ENCODE results near the gene GRHPR.

DNA sequence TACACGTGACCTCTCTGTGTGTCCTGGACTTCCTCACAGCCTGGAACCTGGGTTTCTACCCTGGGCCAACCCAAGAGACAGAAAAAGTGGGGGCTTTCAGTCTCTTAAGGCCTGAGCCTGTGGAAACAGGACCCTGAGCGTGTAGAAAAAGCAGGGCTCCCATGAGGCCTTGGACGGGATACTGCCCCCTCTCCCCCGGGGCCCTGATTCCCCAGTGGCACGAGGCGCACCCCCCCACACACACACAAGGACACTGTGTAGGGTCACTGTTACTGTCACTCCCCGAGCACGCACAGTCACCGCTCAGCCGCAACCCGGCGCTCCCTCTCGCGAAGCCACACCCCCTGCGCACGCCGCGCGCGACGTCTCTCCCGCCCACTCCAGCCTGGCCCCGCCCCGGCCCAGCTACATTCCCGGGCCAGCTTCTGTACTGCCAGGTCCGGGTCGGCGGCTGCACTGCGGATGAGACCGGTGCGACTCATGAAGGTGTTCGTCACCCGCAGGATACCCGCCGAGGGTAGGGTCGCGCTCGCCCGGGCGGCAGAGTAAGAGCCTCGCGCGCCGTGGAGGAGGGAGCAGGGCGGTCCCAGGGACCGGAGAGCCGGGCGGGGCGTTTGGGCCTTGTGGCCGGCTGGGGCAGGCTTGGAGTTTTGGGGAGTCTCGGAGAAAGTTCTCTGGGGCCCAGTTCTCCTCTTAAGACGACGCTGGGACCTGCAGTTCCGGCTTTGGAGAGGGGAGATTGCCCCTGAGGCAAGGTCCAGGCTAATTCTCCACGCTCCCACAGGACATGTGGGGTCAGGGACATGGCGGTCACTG, at the start of gene GRHPR:
- TF ChIP-seq ZFP3 (CRISPR knock-in tag; IDR thresholded peaks at IDR 0.05) (no peak), PPARA (CRISPR knock-in tag; IDR thresholded peaks at IDR 0.05; ENCODE audit: borderline replicate concordance) (no peak), ZC3H10 (CRISPR knock-in tag; IDR thresholded peaks at IDR 0.05) (no peak)
- TF ChIP-seq, protein P1, sequence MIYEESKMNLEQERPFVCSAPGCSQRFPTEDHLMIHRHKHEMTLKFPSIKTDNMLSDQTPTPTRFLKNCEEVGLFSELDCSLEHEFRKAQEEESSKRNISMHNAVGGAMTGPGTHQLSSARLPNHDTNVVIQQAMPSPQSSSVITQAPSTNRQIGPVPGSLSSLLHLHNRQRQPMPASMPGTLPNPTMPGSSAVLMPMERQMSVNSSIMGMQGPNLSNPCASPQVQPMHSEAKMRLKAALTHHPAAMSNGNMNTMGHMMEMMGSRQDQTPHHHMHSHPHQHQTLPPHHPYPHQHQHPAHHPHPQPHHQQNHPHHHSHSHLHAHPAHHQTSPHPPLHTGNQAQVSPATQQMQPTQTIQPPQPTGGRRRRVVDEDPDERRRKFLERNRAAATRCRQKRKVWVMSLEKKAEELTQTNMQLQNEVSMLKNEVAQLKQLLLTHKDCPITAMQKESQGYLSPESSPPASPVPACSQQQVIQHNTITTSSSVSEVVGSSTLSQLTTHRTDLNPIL (CRISPR knock-in tag; IDR thresholded peaks at IDR 0.05; ENCODE audit: low read depth) = no peak
- TF ChIP-seq, protein P2, sequence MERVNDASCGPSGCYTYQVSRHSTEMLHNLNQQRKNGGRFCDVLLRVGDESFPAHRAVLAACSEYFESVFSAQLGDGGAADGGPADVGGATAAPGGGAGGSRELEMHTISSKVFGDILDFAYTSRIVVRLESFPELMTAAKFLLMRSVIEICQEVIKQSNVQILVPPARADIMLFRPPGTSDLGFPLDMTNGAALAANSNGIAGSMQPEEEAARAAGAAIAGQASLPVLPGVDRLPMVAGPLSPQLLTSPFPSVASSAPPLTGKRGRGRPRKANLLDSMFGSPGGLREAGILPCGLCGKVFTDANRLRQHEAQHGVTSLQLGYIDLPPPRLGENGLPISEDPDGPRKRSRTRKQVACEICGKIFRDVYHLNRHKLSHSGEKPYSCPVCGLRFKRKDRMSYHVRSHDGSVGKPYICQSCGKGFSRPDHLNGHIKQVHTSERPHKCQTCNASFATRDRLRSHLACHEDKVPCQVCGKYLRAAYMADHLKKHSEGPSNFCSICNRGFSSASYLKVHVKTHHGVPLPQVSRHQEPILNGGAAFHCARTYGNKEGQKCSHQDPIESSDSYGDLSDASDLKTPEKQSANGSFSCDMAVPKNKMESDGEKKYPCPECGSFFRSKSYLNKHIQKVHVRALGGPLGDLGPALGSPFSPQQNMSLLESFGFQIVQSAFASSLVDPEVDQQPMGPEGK (CRISPR knock-in tag; IDR thresholded peaks at IDR 0.05; ENCODE audit: borderline replicate concordance) = no peak
